IMR-90 (cell line): ENCODE results near the gene KLF13.

Experiments
- BHLHE40 ChIP-seq: fragments of 150-350 bp; IDR thresholded peaks from 2 replicates; pipeline ENCODE4 v1.6.1; 2016; ENCODE audit warnings: mild to moderate bottlenecking, low read depth, low read length
- CEBPB ChIP-seq: IDR thresholded peaks from 2 replicates; pipeline ENCODE4 v1.6.1; 2012; ENCODE audit warnings: low read depth, low read length, improper control_type of control experiment
- FOS ChIP-seq: fragments of 150-350 bp; IDR thresholded peaks from 2 replicates; pipeline ENCODE4 v1.6.1; 2016; ENCODE audit warnings: low read depth, low read length
- POLR2A ChIP-seq: IDR thresholded peaks from 2 replicates; pipeline ENCODE4 v1.6.1; 2012; ENCODE audit warnings: mild to moderate bottlenecking, low read depth, low read length
- RAD21 ChIP-seq: IDR thresholded peaks from 2 replicates; pipeline ENCODE4 v1.6.1; 2012; ENCODE audit warnings: low read length, improper control_type of control experiment
- RCOR1 ChIP-seq: IDR thresholded peaks from 2 replicates; pipeline ENCODE4 v1.6.1; 2012; ENCODE audit warnings: mild to moderate bottlenecking, low read length, improper control_type of control experiment; ENCODE audit not compliant: insufficient replicate concordance
- SMC3 ChIP-seq: fragments of 150-350 bp; IDR thresholded peaks from 2 replicates; pipeline ENCODE4 v1.6.1; 2016; ENCODE audit warnings: low read depth, mild to moderate bottlenecking, antibody characterized with exemption, low read length, moderate library complexity
- TF ChIP-seq, protein P1 (sequence below): conservative IDR thresholded peaks from 2 replicates; pipeline ENCODE4 v1.5.1; 2012; ENCODE audit warnings: mild to moderate bottlenecking, low read depth, low read length, improper control_type of control experiment
- TF ChIP-seq, protein P2 (sequence below): fragments of 150-350 bp; IDR thresholded peaks from 2 replicates; pipeline ENCODE4 v1.6.1; 2017; ENCODE audit warnings: mild to moderate bottlenecking, antibody characterized with exemption, low read length, low read depth
- TF ChIP-seq, protein P3 (sequence below): fragments of 150-350 bp; IDR thresholded peaks from 2 replicates; pipeline ENCODE4 v1.6.1; 2016; ENCODE audit warnings: low read depth, mild to moderate bottlenecking, low read length, moderate library complexity, borderline replicate concordance

DNA sequence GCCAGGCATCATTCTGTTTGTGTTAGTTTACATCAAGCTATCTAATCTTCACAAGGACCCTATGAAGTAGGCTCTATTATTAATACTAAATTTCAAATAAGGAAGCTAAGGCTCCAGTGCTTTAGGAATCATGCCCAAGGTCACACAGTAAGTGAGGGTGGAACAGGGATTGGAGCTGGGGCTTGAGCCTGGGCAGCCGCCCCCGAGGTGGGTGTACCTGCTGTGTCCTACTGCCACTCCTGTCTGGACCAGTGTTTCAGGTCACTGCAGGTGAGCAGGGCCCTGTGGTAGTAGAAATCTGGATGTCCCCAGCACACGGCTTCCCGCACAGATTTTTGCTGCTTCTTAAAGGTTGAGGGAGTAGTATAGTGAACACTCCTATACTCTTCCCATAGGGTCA, 6.5 kb downstream of the KLF13 start:
- TF ChIP-seq RAD21 (no peak), POLR2A (no peak), SMC3 (no peak), CEBPB (no peak), FOS (no peak), BHLHE40 (no peak), RCOR1 (no peak)
- TF ChIP-seq, protein P1, sequence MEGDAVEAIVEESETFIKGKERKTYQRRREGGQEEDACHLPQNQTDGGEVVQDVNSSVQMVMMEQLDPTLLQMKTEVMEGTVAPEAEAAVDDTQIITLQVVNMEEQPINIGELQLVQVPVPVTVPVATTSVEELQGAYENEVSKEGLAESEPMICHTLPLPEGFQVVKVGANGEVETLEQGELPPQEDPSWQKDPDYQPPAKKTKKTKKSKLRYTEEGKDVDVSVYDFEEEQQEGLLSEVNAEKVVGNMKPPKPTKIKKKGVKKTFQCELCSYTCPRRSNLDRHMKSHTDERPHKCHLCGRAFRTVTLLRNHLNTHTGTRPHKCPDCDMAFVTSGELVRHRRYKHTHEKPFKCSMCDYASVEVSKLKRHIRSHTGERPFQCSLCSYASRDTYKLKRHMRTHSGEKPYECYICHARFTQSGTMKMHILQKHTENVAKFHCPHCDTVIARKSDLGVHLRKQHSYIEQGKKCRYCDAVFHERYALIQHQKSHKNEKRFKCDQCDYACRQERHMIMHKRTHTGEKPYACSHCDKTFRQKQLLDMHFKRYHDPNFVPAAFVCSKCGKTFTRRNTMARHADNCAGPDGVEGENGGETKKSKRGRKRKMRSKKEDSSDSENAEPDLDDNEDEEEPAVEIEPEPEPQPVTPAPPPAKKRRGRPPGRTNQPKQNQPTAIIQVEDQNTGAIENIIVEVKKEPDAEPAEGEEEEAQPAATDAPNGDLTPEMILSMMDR: no peak
- TF ChIP-seq, protein P2, sequence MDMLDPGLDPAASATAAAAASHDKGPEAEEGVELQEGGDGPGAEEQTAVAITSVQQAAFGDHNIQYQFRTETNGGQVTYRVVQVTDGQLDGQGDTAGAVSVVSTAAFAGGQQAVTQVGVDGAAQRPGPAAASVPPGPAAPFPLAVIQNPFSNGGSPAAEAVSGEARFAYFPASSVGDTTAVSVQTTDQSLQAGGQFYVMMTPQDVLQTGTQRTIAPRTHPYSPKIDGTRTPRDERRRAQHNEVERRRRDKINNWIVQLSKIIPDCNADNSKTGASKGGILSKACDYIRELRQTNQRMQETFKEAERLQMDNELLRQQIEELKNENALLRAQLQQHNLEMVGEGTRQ: no peak
- TF ChIP-seq, protein P3, sequence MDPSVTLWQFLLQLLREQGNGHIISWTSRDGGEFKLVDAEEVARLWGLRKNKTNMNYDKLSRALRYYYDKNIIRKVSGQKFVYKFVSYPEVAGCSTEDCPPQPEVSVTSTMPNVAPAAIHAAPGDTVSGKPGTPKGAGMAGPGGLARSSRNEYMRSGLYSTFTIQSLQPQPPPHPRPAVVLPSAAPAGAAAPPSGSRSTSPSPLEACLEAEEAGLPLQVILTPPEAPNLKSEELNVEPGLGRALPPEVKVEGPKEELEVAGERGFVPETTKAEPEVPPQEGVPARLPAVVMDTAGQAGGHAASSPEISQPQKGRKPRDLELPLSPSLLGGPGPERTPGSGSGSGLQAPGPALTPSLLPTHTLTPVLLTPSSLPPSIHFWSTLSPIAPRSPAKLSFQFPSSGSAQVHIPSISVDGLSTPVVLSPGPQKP: no peak
